Osteocyte (in vitro differentiated cells): ENCODE measurements around the gene CACHD1. TPM values are rescaled to one million over a fixed set of nuclear protein-coding genes. Genes with fewer than 3 reads are reported as not detected.

Experiments used
- DNase-seq: peaks from one replicate; pipeline ENCODE4 v3.0.0; 2021; ENCODE audit warnings: mixed read lengths; ENCODE audit not compliant: unreplicated experiment; ENCODE audit errors: extremely low spot score
- H3K27ac Mint-ChIP-seq: one replicate; pipeline ENCODE4 v1.8.0; 2021; ENCODE audit warnings: mild to moderate bottlenecking, mixed read lengths; ENCODE audit not compliant: unreplicated experiment
- H3K27me3 Mint-ChIP-seq: one replicate; pipeline ENCODE4 v1.8.0; 2021; ENCODE audit warnings: mixed read lengths; ENCODE audit not compliant: unreplicated experiment
- H3K36me3 Mint-ChIP-seq: one replicate; pipeline ENCODE4 v1.8.0; 2021; ENCODE audit warnings: mixed read lengths; ENCODE audit not compliant: unreplicated experiment
- H3K4me1 Mint-ChIP-seq: one replicate; pipeline ENCODE4 v1.8.0; 2021; ENCODE audit warnings: mixed read lengths; ENCODE audit not compliant: unreplicated experiment
- H3K4me3 Mint-ChIP-seq: one replicate; pipeline ENCODE4 v1.8.0; 2021; ENCODE audit warnings: mild to moderate bottlenecking, moderate library complexity, mixed read lengths; ENCODE audit not compliant: unreplicated experiment
- H3K9me3 Mint-ChIP-seq: one replicate; pipeline ENCODE4 v1.8.0; 2021; ENCODE audit warnings: mixed read lengths; ENCODE audit not compliant: unreplicated experiment
- total RNA-seq: library from RNA; stranded (reverse); gene quantifications from 2 replicates; pipeline ENCODE4 v1.2.1, GENCODE V29; 2021
- TF ChIP-seq, protein P1 (sequence below): fragments of 200-600 bp; sonication (generic); IDR thresholded peaks from 2 replicates; pipeline ENCODE4 v1.5.0; 2021; ENCODE audit warnings: antibody characterized with exemption, mild to moderate bottlenecking, moderate library complexity

The CACHD1 gene
- total RNA-seq, 1 donor from 2014 or later = 5.5 TPM

DNA sequence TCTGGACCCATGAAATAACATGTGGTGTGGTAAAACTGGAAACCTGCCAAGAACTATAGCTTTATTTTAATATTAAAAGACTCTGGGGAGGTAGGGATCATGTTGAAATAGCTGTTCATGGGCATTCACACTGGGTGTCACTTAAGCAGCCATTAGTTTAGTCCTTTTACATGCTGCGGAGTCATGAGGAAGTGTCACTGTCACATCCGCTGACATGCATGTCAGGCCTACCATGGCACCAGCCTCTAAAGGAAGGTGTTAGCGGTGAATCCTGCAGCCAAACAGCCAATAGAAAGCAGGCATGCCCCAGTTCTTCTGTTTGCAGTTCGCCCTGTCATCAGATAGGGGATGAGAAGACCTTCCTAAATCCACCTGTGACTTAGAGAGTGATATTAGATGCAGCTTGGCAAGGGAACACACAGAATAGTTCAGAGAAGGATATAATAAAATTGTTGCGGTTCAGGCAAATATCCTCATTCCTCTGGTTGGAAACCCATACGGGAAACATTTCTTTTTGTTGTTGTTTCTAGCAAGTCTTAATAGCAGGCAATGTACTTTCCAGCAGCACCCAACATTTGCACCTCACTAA lies 100.4 kb downstream of the CACHD1 start:
- Mint-ChIP-seq H3K9me3 (no peaks in the 10 kb centered on the region), H3K27ac (no peak overlapping the region), H3K4me3 (no peak overlapping the region), H3K36me3 (peaks cover 2% of the 10 kb centered on the region), H3K27me3 (no peaks in the 10 kb centered on the region), H3K4me1 (peaks cover 3% of the 10 kb centered on the region)
- no peak for DNase-seq
- TF ChIP-seq, protein P1, sequence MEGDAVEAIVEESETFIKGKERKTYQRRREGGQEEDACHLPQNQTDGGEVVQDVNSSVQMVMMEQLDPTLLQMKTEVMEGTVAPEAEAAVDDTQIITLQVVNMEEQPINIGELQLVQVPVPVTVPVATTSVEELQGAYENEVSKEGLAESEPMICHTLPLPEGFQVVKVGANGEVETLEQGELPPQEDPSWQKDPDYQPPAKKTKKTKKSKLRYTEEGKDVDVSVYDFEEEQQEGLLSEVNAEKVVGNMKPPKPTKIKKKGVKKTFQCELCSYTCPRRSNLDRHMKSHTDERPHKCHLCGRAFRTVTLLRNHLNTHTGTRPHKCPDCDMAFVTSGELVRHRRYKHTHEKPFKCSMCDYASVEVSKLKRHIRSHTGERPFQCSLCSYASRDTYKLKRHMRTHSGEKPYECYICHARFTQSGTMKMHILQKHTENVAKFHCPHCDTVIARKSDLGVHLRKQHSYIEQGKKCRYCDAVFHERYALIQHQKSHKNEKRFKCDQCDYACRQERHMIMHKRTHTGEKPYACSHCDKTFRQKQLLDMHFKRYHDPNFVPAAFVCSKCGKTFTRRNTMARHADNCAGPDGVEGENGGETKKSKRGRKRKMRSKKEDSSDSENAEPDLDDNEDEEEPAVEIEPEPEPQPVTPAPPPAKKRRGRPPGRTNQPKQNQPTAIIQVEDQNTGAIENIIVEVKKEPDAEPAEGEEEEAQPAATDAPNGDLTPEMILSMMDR = no peak

GRCh38 chr1:64572222-64572900 lies 102.4 kb downstream of the CACHD1 start:
- Mint-ChIP-seq H3K9me3 (no peaks in the 10 kb centered on the region), H3K36me3 (peaks cover 2% of the 10 kb centered on the region), H3K27me3 (no peaks in the 10 kb centered on the region), H3K4me1 (peaks cover 3% of the 10 kb centered on the region), H3K4me3 (no peak overlapping the region), H3K27ac (no peak overlapping the region)
- TF ChIP-seq, protein P1 = no peak
- DNase-seq = no peak

DNA sequence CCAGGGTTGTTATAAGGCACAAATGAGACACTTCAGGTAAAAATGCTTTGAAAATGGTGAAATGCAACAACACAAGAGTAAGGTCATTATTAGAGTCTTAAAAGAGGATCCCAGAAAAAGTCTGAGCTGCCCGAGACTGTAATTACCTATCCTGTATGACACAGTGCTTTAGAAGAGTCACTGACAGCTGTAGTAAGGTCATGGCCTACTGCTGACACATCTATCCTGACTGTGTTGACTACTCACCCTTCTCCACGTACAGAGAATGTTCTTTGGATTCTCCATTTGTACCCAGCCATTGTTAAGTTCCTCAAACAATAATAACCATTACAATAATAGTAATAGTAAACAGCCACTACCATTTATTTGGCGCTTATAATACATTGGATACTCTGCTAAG lies 104.4 kb downstream of the CACHD1 start:
- no peak for DNase-seq
- Mint-ChIP-seq H3K36me3 (peaks cover 2% of the 10 kb centered on the region), H3K4me3 (no peak overlapping the region)

GRCh38 chr1:64575881-64576676 lies 106.2 kb downstream of the CACHD1 start:
- TF ChIP-seq, protein P1 = no peak
- DNase-seq = no peak
- Mint-ChIP-seq H3K36me3 (peaks cover 2% of the 10 kb centered on the region), H3K4me1 (no peaks in the 10 kb centered on the region), H3K27ac (no peak overlapping the region), H3K4me3 (no peak overlapping the region), H3K27me3 (no peaks in the 10 kb centered on the region), H3K9me3 (no peaks in the 10 kb centered on the region)

More for the DNA sequence above, 104.4 kb downstream of the CACHD1 start:
- peaks cover 1% of the 10 kb centered on the region for H3K4me1 Mint-ChIP-seq
- H3K27ac Mint-ChIP-seq = no peak overlapping the region
- H3K9me3 Mint-ChIP-seq = no peaks in the 10 kb centered on the region
- H3K27me3 Mint-ChIP-seq = no peaks in the 10 kb centered on the region
- TF ChIP-seq, protein P1 = no peak
